NCI-H510A (cell line): ENCODE results near the gene GGA3.
"Not testable (repeated sequence)": the region's sequence is repeated elsewhere in the genome, so short reads cannot be mapped to it uniquely, and the experiment has no call there.

Source experiments
- DNase-seq: peaks from one replicate; lab custom pipeline; 2025; lab: John Stamatoyannopoulos, UW

GGA3 gene

DNA sequence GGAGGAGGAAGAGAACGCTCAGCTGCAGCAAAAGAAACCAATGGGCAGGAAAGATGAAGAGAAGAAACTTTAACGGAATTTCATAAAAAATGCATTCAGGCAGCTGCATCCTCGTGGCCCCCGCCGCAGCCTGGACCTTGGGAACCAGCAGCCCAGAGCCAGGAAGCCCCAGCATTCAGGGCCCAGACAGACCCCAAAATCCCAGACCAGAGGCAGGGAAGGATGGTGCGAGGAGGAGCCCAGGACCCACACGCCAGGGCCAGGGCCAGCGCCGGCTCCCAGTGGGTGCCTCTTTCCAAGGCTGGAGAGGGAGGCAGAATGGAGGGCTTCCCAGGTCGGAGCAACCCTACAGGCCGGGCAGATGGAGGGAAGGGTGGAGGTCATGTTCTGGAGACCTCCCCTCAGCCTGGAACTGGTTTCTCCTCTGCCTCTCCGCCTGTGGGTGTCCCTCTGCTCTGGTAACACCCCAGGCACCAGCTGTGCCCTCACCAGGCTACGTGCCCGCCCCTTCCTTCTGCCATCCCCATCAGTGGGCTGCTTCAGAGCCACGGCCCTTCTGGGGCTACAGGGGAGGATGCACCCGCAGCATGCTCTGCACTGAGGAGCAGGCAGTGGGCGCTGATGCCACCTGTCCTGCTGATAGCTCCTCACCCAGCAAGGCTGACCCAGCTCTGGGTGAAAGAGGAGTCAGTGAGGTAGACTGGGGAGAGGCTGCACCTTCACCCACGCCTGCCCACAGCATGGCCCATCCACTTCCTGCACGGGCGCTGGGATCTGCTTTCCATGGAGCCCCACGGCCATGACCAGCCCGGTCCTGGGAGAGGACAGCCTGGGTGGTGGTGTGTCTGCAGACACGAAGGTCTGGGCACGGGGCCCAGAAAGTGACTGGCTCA lies 10.8 kb upstream of the GGA3 start:
- DNase-seq, result no peak

DNA sequence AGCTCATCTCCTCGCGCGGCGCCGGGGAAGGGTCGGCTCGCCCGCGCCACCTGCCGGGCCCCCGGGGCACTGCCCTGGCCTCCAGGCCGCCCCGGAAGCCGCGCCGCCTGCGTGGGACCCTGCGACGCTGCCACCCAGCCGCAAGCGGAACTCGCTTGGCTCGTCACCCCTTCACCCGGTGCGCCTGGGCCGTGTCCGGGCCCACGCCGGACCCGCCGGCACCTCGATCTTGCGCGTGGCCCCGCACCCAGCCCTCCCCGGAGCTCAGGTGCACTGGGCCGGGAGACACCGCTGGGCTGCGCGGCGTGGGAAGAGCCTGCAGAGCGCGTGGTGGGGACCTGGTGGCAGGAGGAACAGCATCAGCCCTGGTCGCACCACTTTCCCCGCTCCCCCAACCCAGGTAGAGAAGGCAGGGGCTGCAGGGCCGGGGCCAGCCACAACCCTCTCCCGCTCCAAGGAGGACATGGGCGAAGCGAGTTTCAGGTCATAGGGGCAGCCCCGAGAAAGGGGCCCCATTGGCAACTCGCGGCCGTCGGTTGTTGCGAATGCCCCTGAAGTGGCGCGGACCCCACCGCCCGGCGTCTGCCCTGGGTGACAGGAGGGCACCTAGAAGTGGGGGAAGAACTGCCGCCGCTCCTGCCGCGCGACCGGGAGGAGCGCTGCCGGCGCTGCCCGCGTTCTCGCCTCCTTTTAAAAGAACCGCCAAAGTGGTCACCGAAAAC lies 10.0 kb upstream of the GGA3 start:
- DNase-seq, result peak; percentile 75

DNA sequence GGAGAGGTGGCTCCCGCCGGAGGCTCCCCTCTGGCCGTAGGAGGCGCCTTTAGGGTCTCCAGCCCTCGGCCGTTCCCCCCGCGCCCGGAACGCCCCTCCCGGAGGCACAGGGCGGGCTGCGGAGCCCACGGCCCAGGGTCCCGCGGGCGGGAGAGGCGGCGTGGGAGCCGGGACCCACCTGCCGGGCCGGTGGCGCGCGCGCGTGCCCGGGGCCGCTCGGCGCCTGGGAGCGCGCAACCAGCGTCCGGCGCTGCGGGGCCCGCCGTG lies 9.5 kb upstream of the GGA3 start, which contains the start of gene MIF4GD:
Gene MIF4GD, minus strand, starts transcription at position 266 of the 267 bp plus-strand sequence. CDS start 1,036 bp downstream, outside the sequence.
- no peak for DNase-seq

DNA sequence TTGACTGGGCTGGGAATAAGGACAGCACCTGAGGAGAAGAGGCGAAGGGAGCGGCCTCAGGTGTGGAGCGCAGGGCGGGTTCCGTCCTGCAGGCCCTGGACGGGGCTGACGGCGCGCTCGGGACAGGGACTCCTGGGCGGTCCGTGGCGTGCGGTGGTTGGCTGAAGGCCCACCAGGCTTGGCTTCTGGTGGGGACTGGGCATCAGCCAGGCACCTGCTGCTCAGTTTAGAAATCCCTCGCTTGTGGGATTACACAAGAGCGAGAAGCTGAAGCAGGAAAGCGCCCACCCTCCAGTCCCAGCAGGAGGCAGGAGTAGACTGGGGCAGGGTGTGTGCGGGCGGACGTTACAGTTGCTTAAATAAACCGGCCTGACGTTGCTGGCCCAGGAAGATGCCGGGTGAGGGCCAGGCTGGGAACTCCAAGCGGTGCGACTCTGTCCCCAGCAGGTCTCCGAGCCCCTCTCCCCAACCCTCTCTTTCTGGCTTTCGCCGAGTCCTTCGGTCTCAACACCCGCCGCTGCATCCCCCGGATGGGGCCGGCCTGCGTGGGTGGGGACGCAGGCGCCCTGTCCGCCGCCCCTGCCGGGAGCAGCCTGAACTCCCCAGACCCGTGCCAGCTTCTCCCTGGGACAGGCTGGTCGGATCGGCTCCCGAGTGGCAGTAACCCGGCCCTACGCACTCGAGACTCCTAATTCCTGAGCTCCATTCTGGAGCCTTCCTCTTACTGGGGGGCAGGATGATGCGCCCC lies 9.0 kb upstream of the GGA3 start:
- peak; percentile 47 for DNase-seq

DNA sequence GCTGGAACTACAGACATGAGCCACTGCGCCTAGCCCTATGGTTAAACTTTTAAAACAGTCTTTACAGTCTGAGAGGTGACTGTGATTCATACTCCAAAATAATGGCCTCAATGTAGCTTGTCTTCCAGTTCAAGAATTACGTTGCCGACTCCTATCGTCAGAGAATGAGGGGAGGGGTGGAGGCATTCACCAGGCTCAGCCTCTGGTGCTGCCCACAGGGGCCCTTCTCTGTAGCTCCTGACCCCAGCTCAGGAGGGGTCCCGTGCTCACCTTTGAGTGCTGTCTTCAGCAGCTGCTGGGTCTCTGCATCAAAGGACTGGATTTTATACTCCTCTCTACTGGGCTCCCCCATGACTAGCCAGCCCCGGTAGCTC lies 8.4 kb upstream of the GGA3 start:
- DNase-seq, result no peak

DNA sequence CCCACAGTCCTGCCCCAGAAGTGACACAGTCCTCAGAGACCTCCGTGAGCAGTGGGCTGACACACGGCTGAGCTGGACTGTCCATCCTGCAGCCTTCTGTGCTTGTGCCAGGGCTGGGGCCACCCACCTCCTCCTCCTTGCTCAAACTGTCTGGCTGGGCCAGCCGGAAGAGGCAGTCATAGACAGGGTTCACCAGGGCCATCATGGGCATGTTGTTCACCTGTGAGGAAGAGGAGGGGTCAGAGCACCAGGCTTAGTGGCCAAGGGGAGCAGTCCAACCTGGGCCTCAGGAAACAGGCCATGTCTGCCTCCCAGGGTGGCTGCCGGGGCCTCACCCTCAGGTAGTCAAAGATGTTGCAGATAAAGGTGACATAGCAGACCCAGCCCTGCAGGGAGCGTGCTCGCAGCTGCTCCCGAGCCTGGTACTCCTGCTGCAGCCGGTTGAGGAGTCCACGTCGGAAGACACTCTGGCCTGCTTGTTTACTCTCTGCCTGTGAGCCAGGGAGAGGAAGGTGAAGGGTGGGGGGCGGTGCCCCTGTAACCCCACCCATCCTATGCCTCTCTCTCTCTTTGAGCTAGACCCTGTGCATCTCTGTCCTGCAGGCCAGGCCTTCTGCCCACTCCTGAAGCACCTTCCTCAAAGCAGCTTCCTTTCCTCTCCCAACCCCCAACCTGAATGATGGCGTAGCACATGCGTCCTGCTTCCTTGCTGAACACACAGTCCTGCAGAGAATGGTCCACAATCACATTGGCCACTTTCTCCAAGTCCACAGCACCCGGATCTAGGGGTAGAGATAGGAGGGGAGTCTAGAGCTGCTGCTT lies 6.2 kb upstream of the GGA3 start:
- peak; percentile 64 for DNase-seq

DNA sequence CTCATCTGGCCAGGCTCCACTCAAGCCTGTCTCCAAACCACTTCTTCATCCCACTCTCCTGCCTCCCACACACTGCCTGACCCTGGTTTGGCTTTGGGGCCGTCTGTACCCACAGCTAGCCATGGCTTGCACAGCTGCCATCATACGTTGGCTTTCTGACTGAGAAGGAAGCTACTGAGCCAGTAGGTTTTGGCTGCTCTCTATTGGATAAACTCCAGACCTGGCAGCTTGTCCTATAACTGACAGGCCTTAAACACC lies 5.7 kb upstream of the GGA3 start:
- DNase-seq, result no peak

DNA sequence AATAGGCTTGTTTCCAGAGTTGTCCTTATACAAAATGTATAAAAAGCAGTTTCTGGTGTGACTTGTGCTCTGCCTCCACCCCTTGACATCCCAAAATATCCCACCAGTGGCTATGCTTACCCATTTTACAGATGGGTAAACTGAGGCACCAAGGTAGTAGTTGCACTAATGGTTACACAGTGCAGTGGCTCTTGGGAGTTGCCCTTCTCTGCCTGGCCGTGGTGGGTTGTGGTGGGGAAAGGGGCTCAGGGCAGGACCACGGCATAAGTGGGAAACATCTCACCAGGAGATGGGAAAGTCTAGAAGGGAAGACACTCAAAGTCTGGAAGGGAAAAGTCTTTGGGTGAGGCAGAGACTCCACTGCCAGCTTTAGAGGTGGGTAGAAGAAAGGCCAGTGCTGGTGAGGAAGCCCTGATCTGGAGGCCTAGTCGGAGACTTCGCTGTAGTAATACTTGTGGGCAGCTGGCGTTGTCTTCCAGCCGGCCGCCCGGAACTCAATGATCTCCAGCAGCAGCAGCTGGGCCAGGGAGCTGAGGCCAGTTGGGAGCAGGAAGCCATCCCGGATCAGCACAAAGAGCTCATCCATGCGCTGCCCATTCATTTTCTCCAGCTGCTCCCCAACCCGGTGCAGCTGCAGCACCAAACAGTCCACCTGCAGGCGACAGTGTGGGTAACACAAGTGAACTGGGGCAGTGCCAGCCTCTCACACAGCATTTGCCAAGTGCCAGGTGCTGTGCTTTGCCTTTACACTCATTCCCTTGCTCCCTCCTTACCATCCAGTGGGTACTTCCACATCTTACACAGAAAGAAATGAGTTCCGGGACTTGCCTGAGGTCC lies 5.1 kb upstream of the GGA3 start:
- no peak for DNase-seq

DNA sequence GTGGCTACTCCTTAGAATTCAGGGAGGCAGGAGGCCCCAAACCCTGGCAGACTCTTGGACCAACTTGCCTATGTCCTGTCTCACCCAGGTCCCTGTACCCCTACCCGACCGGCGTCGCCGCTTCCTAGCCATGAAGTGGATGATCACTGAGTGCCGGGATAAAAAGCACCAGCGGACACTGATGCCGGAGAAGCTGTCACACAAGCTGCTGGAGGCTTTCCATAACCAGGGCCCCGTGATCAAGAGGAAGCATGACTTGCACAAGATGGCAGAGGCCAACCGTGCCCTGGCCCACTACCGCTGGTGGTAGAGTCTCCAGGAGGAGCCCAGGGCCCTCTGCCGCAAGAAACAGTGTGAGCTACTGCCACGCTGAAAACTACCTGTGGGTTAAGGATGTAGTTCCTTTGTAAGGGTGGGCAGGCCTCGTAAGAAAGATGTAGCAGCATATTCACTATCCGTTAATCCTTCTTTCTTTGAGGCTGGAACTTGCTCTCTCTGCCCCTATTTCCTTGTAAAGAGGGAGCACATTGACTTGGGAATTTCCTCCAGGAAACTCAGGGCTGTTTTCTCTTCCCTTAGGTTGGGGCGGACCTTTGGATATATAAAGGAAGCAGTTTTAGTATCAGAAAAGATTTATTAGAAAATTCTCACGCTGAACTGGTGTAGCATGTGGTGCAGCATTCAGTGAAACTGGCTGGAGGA lies 4.4 kb upstream of the GGA3 start:
- no peak for DNase-seq

DNA sequence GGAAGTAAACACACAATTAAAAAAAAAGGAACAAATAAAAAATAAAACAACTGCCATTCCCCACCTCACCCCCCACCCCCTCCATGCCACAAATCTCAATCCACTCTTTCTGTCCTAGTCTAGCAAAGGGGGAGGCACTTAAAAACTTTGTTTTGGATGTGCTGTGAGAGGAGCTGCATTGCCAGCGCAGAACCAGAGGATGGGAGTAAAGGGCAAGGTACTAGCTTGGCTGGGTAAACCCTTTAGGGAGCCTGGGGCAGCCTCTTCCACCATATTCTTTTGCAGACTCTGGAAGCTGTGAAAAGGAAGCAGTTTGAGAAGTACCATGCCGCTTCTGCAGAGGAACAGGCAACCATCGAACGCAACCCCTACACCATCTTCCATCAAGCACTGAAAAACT lies 1.6 kb upstream of the GGA3 start:
- no peak for DNase-seq

DNA sequence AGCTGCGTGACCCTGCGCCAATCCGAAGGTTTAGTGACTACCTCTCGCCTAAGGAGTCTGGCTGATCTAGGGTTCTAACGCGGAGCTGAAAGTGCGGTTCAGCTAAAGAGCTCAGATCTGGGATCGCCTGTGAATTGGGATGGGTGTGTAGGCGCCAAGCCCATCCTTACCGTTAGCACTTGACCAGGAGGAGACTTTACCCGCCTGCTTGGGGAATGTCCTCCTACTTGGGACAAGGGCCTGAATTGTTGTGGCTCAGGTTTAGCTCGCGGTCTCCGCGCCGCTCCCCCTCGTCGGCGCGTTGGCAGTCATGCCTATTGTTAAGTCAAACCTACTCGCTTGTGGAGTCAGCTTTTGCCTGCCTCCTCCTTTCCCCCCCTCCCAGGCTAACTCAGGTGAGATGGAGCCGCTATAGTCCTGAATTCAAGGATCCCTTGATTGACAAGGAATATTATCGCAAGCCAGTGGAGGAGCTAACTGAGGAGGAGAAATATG lies 753 bp upstream of the GGA3 start:
- no peak for DNase-seq

DNA sequence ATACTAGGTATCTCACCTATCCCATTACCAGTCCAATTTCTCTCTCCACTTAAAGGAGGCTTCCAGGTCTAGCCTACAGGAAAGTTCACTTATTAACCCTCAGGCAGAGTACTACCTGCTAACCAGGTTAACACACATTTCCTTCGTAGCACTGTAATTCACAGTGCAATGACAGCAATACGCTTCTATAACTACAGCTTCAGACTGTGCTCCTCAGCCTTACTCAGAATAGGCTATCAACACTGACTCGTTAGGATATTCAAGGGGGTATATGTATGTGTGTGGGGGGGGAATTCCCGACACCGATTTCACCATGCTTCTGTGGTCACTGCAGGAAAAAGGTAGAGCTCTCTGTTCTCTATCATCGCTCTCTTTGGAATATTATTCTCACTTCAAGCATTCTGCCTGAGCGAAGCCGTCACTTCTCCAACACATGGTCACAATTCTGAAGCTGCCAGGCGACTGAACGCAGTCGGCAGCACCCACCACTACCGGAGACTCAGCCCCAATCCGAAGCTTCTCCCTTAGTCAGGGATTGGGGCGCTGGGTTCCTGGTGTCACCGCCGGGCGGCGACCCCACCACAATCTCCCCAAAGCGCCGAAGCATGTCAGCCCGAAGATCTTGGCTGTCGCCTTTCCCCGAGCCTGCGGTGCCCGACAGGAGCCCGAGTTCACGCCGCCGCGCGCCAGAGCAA lies 618 bp downstream of the GGA3 start:
- DNase-seq, result no peak

DNA sequence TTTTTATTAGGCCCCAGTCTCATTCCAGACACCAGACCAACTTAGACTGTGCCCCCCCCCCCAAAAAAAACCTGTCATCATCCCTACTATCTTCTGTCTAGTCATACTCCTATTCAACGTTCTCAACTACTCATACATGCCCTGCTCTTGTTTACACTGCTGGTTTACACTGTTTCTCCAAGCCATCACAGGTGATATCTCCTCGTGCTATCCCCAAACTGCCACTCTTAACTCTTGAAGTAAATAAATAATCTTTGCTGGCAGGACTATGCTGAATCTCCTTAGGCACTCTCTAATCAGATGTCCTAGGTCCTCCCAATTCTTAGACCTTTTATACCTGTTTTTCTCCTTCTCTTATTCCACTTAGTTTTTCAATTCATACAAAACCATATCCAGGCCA lies 4.2 kb downstream of the GGA3 start:
- DNase-seq, result not testable (repeated sequence)

DNA sequence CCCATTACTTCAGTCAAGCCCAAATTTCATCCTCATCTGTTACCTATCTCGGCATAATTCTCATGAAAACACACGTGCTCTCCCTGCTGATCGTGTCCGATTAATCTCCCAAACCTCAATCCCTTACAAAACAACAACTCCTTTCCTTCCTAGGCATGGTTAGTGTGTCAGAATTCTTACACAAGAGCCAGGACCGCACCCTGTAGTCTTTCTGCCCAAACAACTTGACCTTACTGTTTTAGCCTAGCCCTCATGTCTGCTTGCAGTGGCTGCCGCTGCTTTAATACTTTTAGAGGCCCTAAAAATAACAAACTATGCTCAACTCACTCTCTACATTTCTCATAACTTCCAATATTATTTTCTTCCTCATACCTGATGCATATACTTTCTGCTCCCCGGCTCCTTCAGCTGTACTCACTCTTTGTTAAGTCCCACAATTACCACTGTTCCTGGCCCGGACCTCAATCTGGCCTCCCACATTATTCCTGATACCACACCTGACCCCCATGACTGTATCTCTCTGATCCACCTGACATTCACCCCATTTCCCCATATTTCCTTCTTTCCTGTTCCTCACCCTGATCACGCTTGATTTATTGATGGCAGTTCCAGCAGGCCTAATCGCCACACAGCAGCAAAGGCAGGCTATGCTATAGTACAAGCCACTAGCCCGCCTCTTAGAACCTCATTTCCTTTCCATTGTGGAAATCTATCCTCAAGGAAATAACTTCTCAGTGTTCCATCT lies 5.3 kb downstream of the GGA3 start:
- not testable (repeated sequence) for DNase-seq

DNA sequence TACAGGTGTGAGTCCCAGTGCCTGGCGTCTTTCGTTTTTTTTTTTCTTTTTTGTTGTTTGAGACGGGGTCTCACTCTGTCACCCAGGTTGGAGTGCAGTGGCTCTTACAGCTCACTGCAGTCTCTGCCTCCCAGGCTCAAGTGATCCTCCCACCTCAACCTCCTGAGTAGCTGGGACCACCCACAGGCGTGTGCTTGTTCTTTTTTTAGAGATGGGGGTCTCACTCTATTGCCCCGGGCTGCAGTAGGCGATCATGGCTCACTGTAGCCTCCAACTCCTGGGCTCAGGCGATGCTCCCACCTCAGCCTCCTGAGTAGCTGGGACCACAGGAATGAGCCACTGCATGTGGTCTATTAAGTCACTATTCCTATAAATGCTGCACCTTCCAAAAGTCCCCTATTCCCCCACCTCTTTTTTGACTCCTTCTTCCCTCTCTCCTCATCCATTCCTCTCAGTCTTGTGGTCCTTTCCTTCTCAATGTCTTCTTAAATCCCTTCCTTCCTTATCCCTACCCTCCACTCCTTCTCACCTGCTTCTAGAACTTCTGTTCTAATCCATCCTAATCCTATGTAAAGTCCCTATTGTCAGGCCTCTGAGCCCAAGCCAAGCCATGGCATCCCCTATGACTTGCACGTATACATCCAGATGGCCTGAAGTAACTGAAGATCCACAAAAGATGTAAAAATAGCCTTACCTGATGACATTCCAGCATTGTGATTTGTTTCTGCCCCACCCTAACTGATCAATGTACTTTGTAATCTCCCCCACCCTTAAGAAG lies 9.2 kb downstream of the GGA3 start:
- DNase-seq, result no peak

DNA sequence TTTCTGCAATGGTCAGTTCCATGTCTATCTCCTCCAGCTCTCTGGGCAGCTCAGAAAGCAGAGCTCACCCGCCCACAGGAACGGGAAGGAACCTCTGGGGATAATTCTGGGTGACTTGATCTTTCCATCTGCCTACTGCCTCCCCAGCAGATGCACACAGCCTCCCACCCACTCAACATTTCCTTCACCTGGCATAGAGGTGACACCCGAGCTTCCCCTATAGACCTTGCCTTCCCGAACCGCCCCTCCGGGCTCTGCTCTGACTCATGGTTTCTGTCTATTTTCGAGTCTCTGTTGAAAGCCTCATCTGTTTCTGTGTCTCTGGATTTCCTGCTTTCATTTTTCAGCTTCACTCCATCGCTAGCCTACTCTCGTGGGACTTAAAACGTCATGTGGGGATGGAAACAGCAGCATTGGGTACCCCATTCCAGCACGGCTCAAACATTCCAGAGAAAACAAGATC lies 11.4 kb downstream of the GGA3 start:
- DNase-seq, result no peak

DNA sequence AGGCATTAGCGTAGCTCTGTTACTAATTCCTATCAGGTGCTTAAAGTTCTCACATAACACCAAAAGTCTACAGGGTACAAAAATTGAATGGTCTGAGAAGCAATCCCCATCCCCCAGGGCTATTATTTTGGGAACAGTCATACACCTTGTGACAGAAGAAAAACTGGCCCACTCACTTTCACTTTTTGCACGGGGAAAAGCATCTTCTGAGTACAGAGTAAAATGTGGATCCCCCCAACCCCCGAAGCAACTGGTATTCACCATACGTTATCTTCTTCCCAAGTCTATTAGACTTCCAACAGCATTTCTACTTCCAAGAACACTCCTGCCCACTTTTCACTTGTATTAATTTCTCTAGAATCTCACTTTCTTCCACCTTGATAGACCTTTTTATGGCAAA lies 11.8 kb downstream of the GGA3 start:
- DNase-seq, result no peak

DNA sequence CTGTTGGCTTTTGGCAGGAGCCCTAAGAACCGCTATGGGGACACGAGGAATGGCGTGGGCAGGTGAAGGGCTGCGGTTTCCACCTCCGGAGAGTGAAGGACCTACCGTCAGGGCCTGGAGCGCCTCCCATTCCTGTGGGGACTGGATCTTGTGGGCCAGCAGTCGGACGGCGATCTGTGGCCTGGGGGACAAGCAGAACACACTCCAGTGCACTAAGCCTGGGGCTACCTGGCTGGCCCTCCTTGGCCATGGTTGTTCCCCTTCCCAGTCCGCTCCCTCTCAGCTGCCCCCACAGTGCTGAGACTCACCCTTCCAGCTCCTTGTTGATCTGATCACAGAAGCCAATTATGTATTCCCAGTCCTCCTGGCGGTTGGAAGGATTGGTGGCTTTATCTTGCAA lies 15.0 kb downstream of the GGA3 start:
- no peak for DNase-seq
